HEK293 (cell line): ENCODE data around the gene SCAF11.

ENCODE experiments used
- CTCF ChIA-PET: fragments of 350-600 bp; formaldehyde crosslinking; extraction: SDS; loops from one replicate; lab custom pipeline; 2021; ENCODE audit warnings: antibody characterized with exemption; lab: Yijun Ruan, JAX
- POLR2A ChIA-PET: fragments of 300-600 bp; formaldehyde crosslinking; extraction: SDS; loops from one replicate; lab custom pipeline; 2020; ENCODE audit warnings: antibody characterized with exemption, inconsistent platforms; lab: Yijun Ruan, JAX
- H3K27ac ChIP-seq: fragments of 200-500 bp; sonication (Bioruptor generic); 2 replicates; pipeline ENCODE4 v1.5.1; 2014; ENCODE audit warnings: low read depth, low read length, control low read depth, inconsistent platforms; ENCODE audit errors: extremely low read depth
- H3K36me3 ChIP-seq, 2 experiments: fragments of 200-500 bp in 1 of 2; sonication (Bioruptor generic) in 1 of 2; 1 replicate in 1 of 2; 2 replicates in 1 of 2; pipeline ENCODE4 v1.5.1; 2014 to 2017; ENCODE audit warnings: inconsistent platforms in 2 of 2, low read length in 2 of 2; ENCODE audit not compliant: control insufficient read depth in 2 of 2, insufficient read depth in 1 of 2
- H3K4me1 ChIP-seq: fragments of 200-500 bp; sonication (Bioruptor generic); 2 replicates; pipeline ENCODE4 v1.5.1; 2014; ENCODE audit warnings: mild to moderate bottlenecking, low read length, inconsistent platforms; ENCODE audit not compliant: control insufficient read depth, insufficient read depth
- H3K4me3 ChIP-seq: 2 replicates; pipeline ENCODE4 v1.5.1; 2011; ENCODE audit warnings: low read depth, mild to moderate bottlenecking, control low read depth, low read length, moderate library complexity
- H3K9me3 ChIP-seq: fragments of 200-500 bp; sonication (Bioruptor generic); 2 replicates; pipeline ENCODE4 v1.5.1; 2014; ENCODE audit warnings: low read depth, low read length, inconsistent platforms; ENCODE audit not compliant: control insufficient read depth, insufficient read depth
- GLI2 ChIP-seq: fragments of 450-650 bp; formaldehyde crosslinking; IDR thresholded peaks from 2 replicates; pipeline ENCODE4; 2017; ENCODE audit warnings: missing biosample characterization, missing genetic modification characterization, low read depth, borderline replicate concordance
- HOXD13 ChIP-seq: sonication (generic); formaldehyde crosslinking; IDR thresholded peaks from 2 replicates; pipeline ENCODE4 v1.8.0; 2022; ENCODE audit warnings: missing genetic modification reagents, borderline replicate concordance
- OSR2 ChIP-seq: fragments of 450-650 bp; formaldehyde crosslinking; IDR thresholded peaks from 2 replicates; pipeline ENCODE4 v1.5.1; 2016; ENCODE audit warnings: missing biosample characterization, missing genetic modification characterization
- SETDB1 ChIP-seq: IDR thresholded peaks from one replicate; pipeline ENCODE4 v1.6.1; 2017; ENCODE audit warnings: mild to moderate bottlenecking, low read length, moderate library complexity, mixed read lengths; ENCODE audit not compliant: insufficient read length
- ZNF114 ChIP-seq: fragments of 450-650 bp; formaldehyde crosslinking; IDR thresholded peaks from 2 replicates; pipeline ENCODE4 v1.5.0; 2017; ENCODE audit warnings: missing biosample characterization, missing genetic modification characterization
- ZNF140 ChIP-seq: fragments of 450-650 bp; formaldehyde crosslinking; IDR thresholded peaks from 2 replicates; pipeline ENCODE4 v1.5.1; 2016; ENCODE audit warnings: missing biosample characterization, missing genetic modification characterization
- ZNF16 ChIP-seq: fragments of 450-650 bp; formaldehyde crosslinking; IDR thresholded peaks from 2 replicates; pipeline ENCODE4 v1.5.1; 2016; ENCODE audit warnings: low read depth, missing biosample characterization, missing genetic modification characterization
- ZNF175 ChIP-seq: fragments of 450-650 bp; formaldehyde crosslinking; IDR thresholded peaks from 2 replicates; pipeline ENCODE4 v1.5.1; 2016; ENCODE audit warnings: missing biosample characterization, missing genetic modification characterization
- ZNF394 ChIP-seq: fragments of 450-650 bp; formaldehyde crosslinking; IDR thresholded peaks from 2 replicates; pipeline ENCODE4 v1.5.1; 2016; ENCODE audit warnings: missing biosample characterization, missing genetic modification characterization, mild to moderate bottlenecking, moderate library complexity, borderline replicate concordance
- ZNF610 ChIP-seq: fragments of 450-650 bp; formaldehyde crosslinking; IDR thresholded peaks from 2 replicates; pipeline ENCODE4 v1.5.1; 2016; ENCODE audit warnings: missing biosample characterization, missing genetic modification characterization, borderline replicate concordance
- ZNF623 ChIP-seq: fragments of 450-650 bp; formaldehyde crosslinking; IDR thresholded peaks from 2 replicates; pipeline ENCODE4 v1.5.1; 2016; ENCODE audit warnings: missing biosample characterization, missing genetic modification characterization
- ZNF658 ChIP-seq: fragments of 450-650 bp; formaldehyde crosslinking; IDR thresholded peaks from 2 replicates; pipeline ENCODE4; 2016; ENCODE audit warnings: missing biosample characterization, missing genetic modification characterization
- ZNF664 ChIP-seq: fragments of 450-650 bp; formaldehyde crosslinking; IDR thresholded peaks from 2 replicates; pipeline ENCODE4 v1.5.1; 2016; ENCODE audit warnings: missing biosample characterization, missing genetic modification characterization
- ZNF777 ChIP-seq: fragments of 450-650 bp; formaldehyde crosslinking; IDR thresholded peaks from 2 replicates; pipeline ENCODE4 v1.5.1; 2017; ENCODE audit warnings: missing biosample characterization, missing genetic modification characterization, borderline replicate concordance
- ZNF785 ChIP-seq: fragments of 450-650 bp; formaldehyde crosslinking; IDR thresholded peaks from 2 replicates; pipeline ENCODE4 v1.5.1; 2016; ENCODE audit warnings: missing biosample characterization, missing genetic modification characterization
- ZSCAN23 ChIP-seq: fragments of 450-650 bp; formaldehyde crosslinking; IDR thresholded peaks from 2 replicates; pipeline ENCODE4 v1.5.1; 2016; ENCODE audit warnings: missing biosample characterization, missing genetic modification characterization
- ZXDB ChIP-seq: fragments of 450-650 bp; formaldehyde crosslinking; IDR thresholded peaks from 2 replicates; pipeline ENCODE4 v1.5.1; 2016; ENCODE audit warnings: missing biosample characterization, missing genetic modification characterization
- TF ChIP-seq, protein P1 (sequence below): sonication (generic); formaldehyde crosslinking; IDR thresholded peaks from 2 replicates; pipeline ENCODE4 v1.8.1; 2022; ENCODE audit warnings: mild to moderate bottlenecking, moderate library complexity, missing genetic modification reagents
- TF ChIP-seq, protein P2 (sequence below): fragments of 450-650 bp; formaldehyde crosslinking; IDR thresholded peaks from 2 replicates; pipeline ENCODE4 v1.5.1; 2016; ENCODE audit warnings: missing biosample characterization, missing genetic modification characterization, low read depth

SCAF11 gene

DNA sequence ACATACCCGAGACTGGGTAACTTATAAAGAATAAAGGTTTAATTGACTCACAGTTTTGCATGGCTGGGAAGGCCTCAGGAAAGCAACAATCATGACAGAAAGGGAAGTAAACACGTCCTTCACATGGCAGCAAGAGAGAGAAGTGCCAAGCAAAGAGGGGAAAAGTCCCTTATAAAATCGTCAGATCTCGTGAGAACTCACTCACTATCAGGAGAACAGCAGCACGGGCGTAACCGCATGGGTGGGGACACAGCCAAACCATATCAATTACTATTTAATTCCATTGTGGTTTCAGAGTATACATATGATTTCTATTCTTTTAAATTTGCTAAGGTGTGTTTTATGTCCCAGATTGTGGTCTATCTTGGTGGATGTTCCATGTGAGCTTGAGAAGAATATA is 117.9 kb downstream of the SCAF11 start:
- CTCF ChIA-PET = no interaction called here

More for the DNA sequence above, 117.9 kb downstream of the SCAF11 start:
- no peak overlapping the region for H3K4me3 ChIP-seq
- TF ChIP-seq OSR2 (tag by site-specific recombination) (no peak), ZNF785 (tag by site-specific recombination) (no peak), GLI2 (tag by site-specific recombination) (no peak), SETDB1 (no peak), ZNF16 (tag by site-specific recombination) (no peak), ZNF664 (no peak), ZNF610 (tag by site-specific recombination) (no peak), ZNF623 (no peak), ZNF175 (no peak), ZXDB (tag by site-specific recombination) (no peak), ZSCAN23 (tag by site-specific recombination) (no peak), ZNF658 (tag by site-specific recombination) (no peak), ZNF394 (no peak), ZNF777 (tag by site-specific recombination) (no peak), ZNF140 (tag by site-specific recombination) (no peak), ZNF114 (no peak), HOXD13 (CRISPR knock-in tag) (no peak)
- TF ChIP-seq, protein P1, sequence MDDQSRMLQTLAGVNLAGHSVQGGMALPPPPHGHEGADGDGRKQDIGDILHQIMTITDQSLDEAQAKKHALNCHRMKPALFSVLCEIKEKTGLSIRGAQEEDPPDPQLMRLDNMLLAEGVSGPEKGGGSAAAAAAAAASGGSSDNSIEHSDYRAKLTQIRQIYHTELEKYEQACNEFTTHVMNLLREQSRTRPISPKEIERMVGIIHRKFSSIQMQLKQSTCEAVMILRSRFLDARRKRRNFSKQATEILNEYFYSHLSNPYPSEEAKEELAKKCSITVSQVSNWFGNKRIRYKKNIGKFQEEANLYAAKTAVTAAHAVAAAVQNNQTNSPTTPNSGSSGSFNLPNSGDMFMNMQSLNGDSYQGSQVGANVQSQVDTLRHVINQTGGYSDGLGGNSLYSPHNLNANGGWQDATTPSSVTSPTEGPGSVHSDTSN (CRISPR knock-in tag) = no peak
- TF ChIP-seq, protein P2, sequence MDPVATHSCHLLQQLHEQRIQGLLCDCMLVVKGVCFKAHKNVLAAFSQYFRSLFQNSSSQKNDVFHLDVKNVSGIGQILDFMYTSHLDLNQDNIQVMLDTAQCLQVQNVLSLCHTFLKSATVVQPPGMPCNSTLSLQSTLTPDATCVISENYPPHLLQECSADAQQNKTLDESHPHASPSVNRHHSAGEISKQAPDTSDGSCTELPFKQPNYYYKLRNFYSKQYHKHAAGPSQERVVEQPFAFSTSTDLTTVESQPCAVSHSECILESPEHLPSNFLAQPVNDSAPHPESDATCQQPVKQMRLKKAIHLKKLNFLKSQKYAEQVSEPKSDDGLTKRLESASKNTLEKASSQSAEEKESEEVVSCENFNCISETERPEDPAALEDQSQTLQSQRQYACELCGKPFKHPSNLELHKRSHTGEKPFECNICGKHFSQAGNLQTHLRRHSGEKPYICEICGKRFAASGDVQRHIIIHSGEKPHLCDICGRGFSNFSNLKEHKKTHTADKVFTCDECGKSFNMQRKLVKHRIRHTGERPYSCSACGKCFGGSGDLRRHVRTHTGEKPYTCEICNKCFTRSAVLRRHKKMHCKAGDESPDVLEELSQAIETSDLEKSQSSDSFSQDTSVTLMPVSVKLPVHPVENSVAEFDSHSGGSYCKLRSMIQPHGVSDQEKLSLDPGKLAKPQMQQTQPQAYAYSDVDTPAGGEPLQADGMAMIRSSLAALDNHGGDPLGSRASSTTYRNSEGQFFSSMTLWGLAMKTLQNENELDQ = no peak
- H3K36me3 ChIP-seq = peaks cover 16 to 38% of the 10 kb centered on the region in 2 experiments
- H3K27ac ChIP-seq = no peak overlapping the region
- H3K4me1 ChIP-seq = no peaks in the 10 kb centered on the region
- no peaks in the 10 kb centered on the region for H3K9me3 ChIP-seq
- POLR2A ChIA-PET = no interaction called here
